ENCODE measurements around the gene RAB3B. TPM values are rescaled to one million over a fixed set of nuclear protein-coding genes. Genes with fewer than 3 reads are reported as not detected.

Gene RAB3B
- total and polyA plus RNA-seq, 2 of the 4 experiments (the other 2 are of a cell fraction), result 33.6 to 78.5 TPM

DNA sequence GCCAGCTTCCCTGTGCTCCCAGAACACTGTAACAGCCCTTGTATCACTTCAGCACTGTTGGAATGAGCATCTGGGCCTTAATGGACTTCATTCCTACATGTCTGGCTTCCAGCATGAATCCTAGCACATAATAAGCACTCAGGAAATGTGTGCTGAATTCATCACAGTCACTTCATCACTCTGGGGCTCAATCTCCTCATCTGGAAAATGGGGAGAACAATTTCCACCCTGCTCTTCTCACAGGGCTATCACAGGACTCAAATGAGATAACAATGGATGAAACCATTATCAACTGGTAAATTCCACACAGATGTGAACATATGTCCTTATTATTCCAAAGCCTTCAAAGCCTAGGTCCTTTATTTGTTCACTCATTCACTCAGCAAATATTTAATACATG lies 12.4 kb downstream of the RAB3B start:
- Histone ChIP-seq H3K9me1 (ENCODE audit: insufficient read depth, low read length) (peaks cover 29% of the 10 kb centered on the region), H2BK20ac (ENCODE audit: low read depth, low read length) (no peak overlapping the region), H4K8ac (ENCODE audit: low read depth in 2 of 2, low read length in 2 of 2) (no peak overlapping the region), H2BK15ac (ENCODE audit: low read depth, low read length) (no peak overlapping the region), H3K27ac (ENCODE audit: insufficient read depth, low read length) (no peak overlapping the region), H3K4ac (ENCODE audit: low read depth, low read length) (no peak overlapping the region), H3K4me1 (ENCODE audit: control insufficient read depth, insufficient read depth, low read length) (peaks cover 10% of the 10 kb centered on the region), H3K4me2 (ENCODE audit: low read depth, low read length) (no peak overlapping the region), H3K14ac (replicated peaks; ENCODE audit: low read depth, low read length) (0 out of 2 replicates have a peak overlapping the region, but pooled peaks have one; percentile 84), H3K4me3 (ENCODE audit: insufficient read depth, low read depth, low read length) (no peak overlapping the region), H3K79me1 (ENCODE audit: low read depth in 1 of 2, low read length in 2 of 2) (peaks cover 38 to 77% of the 10 kb centered on the region in 2 experiments), H3K9ac (ENCODE audit: low read depth, low read length) (no peak overlapping the region), H4K91ac (ENCODE audit: insufficient read depth, low read depth, low read length) (no peak overlapping the region), H3K56ac (ENCODE audit: extremely low read depth, insufficient read depth, low read length) (no peak overlapping the region), H2AFZ (replicated peaks; ENCODE audit: low read length, poor library complexity) (no peak overlapping the region), H4K5ac (ENCODE audit: low read depth, low read length) (no peak overlapping the region; the same call in 1 of the 2 replicates), H3K9me3 (ENCODE audit: control insufficient read depth, insufficient read depth, low read length) (no peaks in the 10 kb centered on the region), H3K27me3 (ENCODE audit: control insufficient read depth, insufficient read depth, low read length) (no peaks in the 10 kb centered on the region), H2BK120ac (ENCODE audit: low read depth, low read length) (no peak overlapping the region), H2BK5ac (ENCODE audit: low read depth, low read length, poor library complexity, severe bottlenecking) (peak overlapping the region; percentile 25), H3K18ac (ENCODE audit: low read depth, low read length) (no peak overlapping the region), H2AK5ac (ENCODE audit: low read depth, low read length) (no peak overlapping the region), H3K23ac (ENCODE audit: low read depth, low read length) (0 out of 2 replicates have a peak overlapping the region, but pooled peaks have one; percentile 49), H3K36me3 (ENCODE audit: control insufficient read depth, insufficient read depth, low read length) (peaks cover 17% of the 10 kb centered on the region), H2AK9ac (replicated peaks; ENCODE audit: low read depth, low read length, poor library complexity) (no peak overlapping the region), H4K20me1 (ENCODE audit: insufficient read depth, low read length) (peaks cover 7% of the 10 kb centered on the region; the same call in 1 of the 2 replicates)
- no peak for ATAC-seq (ENCODE audit: low read depth)
- dilution Hi-C loops (cut with HindIII; ENCODE audit: low sequenced_read_pairs, unreplicated experiment) (no loop called here), in situ Hi-C loops (cut with MboI; ENCODE audit: low sequenced_read_pairs) (no loop called here), intact Hi-C loops (cut with micrococcal nuclease) (no loop called here)
- TF ChIP-seq RAD21 (IDR thresholded peaks at IDR 0.05; ENCODE audit: low read length) (no peak), FOS (IDR thresholded peaks at IDR 0.05; ENCODE audit: low read depth, low read length) (no peak), NFE2L2 (IDR thresholded peaks at IDR 0.05; ENCODE audit: low read depth, low read length) (no peak), MAZ (IDR thresholded peaks at IDR 0.05; ENCODE audit: borderline replicate concordance, low read depth, low read length) (no peak), MXI1 (IDR thresholded peaks at IDR 0.05; ENCODE audit: borderline replicate concordance, low read depth, low read length) (no peak), POLR2A (IDR thresholded peaks at IDR 0.05; ENCODE audit: low read depth, low read length) (no peak), RFX5 (IDR thresholded peaks at IDR 0.05; ENCODE audit: low read depth, low read length) (no peak)
- TF ChIP-seq, protein P1, sequence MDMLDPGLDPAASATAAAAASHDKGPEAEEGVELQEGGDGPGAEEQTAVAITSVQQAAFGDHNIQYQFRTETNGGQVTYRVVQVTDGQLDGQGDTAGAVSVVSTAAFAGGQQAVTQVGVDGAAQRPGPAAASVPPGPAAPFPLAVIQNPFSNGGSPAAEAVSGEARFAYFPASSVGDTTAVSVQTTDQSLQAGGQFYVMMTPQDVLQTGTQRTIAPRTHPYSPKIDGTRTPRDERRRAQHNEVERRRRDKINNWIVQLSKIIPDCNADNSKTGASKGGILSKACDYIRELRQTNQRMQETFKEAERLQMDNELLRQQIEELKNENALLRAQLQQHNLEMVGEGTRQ (IDR thresholded peaks at IDR 0.05; ENCODE audit: low read depth, low read length), result no peak
- ChIA-PET POLR2A (ENCODE audit: unreplicated experiment) (no interaction called here), CTCF (no interaction called here)
- BruUV-seq (replicated peaks), result no TSS peak
- DNase-seq, result no peak

All from IMR-90 (cell line).